Ureter (tissue), 1 donor: ENCODE measurements around the gene RNF148. TPM values are rescaled to one million over a fixed set of nuclear protein-coding genes. Genes with fewer than 3 reads are reported as not detected.

Experiments
- DNase-seq: peaks from one replicate; pipeline ENCODE4 v3.0.0-alpha.2; 2020; ENCODE audit warnings: low spot score
- total RNA-seq: library from RNA; stranded (reverse); gene quantifications from one replicate; pipeline ENCODE4 v1.2.4, GENCODE V29; 2023
- donor health status: DM: yes; HTN: yes; CAD: no.

RNF148 gene
- total RNA-seq = 3.5 TPM

DNA sequence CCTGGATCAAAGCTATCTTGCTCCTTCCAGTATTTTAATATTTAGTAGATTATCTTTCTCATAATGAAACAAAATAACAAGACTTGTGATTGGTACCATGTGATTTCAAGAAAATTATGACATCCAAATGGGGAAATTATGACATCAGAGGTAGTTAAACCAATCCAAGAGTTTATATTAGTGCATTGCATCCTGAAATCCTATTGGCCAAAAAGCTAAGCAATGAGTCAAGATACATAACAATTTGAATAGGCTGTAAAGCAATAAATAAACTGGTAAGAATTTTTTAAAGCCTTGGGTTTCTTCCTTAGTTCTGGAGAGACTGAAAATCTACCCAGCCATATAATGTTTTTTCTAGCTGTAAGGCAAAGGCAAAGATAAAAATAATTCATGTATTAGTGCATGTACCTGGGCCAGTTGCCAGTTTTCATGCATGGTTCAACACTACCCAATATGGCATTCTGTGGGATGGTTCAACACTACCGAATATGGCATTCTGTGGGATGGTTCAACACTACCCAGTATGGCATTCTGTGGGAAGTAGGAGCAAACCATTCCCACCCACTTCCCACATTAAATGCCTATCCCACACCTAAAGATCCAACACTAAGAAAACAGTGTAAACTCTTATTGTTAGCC is at the start of gene RNF148:
TSS of gene RNF148 (minus strand) at position 51 of the 639 bp plus-strand sequence. CDS start 172 bp downstream, outside the sequence.
- no peak for DNase-seq

DNA sequence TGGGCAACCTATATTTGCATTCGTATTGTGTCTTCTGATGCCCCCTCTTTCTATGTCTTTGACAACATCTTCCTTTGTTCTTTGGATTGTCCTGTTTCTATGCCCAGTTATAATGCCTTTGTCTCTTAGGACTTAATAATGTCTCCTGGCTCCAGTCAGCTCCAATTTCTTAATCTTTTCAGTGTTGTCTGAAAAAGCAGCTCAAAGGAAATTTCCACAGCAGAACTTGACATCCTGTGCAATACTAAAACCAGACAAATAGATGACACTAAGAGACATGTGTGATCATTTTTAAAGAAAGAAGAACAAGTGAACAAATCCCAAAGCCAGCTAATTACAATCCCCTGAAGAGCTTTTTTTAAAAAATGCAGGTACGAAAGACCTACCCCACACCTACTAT is 47.7 kb upstream of the RNF148 start:
- DNase-seq = no peak

GRCh38 chr7:122748195-122748594 is 45.5 kb upstream of the RNF148 start:
- no peak for DNase-seq

DNA sequence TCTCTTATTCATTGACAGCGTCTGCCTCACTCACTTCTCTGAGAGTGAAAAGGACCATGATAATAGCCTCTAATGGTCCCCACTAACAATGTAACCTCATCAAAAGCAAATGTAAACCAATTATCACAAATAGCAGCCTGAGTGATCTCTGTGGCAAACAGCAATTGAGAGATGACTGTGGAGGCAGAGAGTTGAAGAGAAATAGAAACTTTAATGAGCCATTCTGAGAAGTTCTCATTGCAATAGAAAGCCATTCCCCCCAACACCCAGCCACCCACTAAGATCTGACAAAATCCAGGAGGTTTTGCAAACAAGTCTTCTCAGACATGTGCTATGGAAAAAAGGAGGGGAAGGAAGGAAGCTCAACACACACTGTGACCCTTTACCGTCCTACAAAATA is 44.2 kb upstream of the RNF148 start:
- DNase-seq = no peak

- no peak for DNase-seq
These were observed 40.5 kb upstream of the RNF148 start for GRCh38 chr7:122743211-122743610.

DNA sequence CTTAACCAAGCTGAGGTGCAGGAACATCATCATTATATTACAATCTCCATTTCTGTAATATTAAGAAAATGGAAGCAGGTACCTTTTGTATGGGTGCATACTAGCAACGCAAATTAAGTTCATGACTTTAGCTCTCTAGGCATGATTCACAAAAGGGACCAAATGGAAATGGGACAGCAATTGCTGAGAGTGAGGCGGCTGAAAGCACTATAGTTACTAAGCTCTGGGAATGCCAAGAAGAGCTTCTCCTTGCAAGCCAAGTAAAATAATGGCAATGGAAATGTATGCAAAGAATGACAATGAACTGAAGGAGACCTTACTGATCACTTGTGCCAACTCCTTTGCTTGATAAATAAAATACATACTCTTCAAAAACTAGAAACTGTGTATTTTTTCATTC is 36.2 kb upstream of the RNF148 start:
- DNase-seq = no peak

- DNase-seq = no peak
These were observed 33.5 kb upstream of the RNF148 start for GRCh38 chr7:122736183-122736582.

GRCh38 chr7:122727759-122728158 is 25.0 kb upstream of the RNF148 start:
- DNase-seq = no peak

DNA sequence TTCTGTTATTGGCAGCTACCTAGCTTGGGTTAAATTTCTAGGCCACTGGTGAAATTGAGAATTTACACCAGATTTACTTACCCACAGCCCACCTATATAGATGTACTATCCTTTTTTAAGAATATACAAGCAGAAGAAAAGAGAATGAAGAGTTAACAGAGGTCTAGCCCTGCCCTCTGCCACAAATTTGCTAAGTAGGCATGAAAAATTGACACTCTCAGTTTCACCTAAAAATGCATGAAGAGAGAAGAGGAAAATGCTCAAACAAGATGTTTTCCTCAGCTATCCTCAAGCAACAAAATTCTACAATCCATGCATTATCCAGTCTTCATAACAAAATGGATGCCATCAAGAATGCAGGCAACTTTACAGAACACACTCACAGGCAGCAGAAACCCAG is 24.6 kb upstream of the RNF148 start:
- no peak for DNase-seq

DNA sequence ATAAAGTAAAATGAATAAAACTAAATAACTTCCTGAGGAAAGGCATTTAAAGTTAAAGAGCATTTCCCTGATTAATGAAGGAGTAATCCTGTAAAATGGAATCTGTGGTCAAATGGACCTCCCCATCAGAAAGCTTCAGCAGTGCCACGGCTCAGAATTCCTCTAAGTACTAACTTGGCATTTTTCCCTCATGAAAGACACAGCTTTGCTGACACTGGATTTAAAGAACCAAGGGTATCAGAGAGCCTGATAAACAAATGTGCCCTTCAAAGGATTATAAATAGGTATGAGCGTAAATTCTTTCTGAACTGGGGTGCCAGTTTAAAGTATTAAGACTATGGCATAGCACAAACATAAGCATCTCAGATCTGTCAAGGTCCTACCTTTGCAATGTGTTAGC is 24.2 kb upstream of the RNF148 start:
- no peak for DNase-seq

DNA sequence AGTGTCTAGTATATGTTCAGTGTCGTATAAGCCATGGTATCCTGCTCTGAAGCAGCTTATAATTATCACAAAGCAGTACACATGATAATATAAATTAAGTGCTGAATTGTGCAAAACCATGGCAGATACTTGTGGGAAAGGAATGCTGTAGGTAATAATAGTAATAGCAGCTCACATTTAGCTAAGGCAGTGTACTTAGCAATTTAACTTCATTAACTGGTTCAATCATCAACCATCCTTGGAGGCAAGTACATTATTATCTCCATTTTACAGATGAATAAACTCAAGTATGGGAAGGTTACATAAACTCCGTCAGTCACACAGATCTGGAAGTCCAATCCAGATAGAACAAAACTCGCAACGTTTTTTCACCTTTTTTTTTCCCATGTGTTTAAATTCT is 21.6 kb upstream of the RNF148 start:
- DNase-seq = no peak

GRCh38 chr7:122719010-122719578 is 16.4 kb upstream of the RNF148 start:
- no peak for DNase-seq

DNA sequence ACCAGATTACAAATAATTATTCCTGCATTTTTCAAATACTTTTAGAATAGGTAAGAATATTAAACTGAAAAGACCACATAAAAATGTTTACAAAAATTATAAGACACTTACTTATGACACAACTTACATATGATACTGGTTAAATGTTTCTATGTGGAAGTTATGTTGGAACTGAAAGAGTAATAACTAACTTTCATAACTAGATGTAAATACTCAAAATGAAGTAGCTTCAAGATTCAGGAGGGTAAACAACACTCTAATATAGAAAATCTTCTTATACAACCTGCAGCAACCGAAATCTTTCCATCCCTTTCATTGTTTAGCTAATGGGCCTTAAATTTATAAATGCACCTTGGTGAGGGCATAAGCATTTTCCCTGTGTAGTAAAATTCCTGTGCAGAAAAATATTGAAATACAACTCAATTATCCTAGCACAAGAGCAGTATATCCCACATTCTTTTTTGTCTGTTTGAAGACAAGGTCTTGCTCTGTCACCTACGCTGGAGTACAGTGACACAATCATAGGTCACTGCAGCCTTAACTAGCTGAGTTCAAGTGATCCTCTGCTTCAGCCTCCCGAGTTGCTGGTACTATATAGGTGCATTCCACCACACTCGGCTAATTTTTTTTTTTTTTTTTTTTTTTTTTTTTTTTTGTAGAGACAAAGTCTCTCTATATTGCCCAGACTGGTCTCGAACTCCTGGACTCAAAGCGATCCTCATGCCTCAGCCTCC is 14.8 kb upstream of the RNF148 start:
- no peak for DNase-seq

DNA sequence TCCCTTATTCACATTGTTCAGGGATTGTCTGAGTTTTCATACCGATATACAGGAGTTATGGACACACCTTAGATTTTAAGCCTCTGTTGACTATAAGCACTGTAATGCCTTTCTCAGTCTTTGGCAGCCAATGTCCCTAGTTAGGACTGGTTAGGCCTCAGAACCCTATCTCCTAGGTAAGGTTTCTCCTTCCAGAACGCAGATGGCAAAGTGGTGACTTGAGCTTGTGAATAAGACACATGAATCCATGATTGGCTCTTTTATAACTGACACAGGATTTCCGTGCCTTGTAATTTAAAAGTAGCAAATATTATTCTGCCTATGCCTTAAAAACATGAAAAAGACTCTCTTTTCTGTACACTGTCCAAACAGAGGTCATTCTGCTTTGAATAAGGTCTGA is 12.5 kb upstream of the RNF148 start:
- no peak for DNase-seq

DNA sequence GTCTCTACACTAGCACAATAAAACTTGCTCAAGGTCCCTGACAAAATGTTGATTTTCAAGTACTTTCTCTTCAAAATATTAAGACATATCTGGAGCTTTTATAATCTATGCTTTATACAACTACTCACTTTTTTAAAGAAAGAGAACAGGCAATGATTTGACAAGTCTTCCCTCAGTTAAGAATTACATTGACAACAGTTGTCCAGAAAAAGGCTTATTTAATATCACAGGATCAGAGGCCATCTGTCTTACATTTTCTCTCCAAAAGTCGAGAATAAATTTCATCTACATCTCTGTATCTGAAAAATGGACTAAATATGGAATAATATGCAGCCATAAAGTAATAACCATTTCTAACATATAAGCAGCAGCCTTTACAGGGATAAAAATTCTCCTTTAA is 8.2 kb upstream of the RNF148 start:
- DNase-seq = no peak

DNA sequence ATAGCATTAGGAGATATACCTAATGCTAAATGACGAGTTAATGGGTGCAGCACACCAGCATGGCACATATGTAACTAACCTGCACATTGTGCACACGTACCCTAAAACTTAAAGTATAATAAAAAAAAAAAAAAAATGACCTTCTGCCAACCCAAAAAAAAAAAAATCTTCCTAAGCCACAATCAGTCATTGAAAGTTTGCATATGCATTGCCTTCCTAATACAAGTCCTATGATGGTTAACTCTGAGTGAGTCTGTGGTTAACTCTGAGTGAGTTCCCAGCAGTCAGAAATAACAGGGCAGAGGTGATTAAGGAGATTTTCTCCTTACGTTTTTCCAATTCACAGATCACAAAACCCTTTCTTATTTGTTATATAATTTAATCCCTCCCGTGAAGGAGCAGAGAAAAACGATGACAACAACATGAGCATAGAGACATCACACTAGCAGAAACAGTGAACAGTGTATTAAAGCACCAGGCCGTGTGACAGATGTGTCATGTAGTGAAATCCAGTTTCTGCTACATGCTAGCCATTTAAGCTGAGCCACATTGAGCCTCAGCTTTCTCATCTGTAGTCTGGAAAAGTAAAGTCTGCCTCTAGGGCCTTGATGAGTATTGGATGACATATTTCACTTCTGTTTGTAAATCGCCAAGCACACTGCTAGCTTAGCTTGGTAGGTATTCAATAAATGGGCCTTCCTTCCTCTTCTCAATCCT is 7.4 kb upstream of the RNF148 start:
- no peak for DNase-seq

- DNase-seq = no peak
These were observed 4.1 kb upstream of the RNF148 start for GRCh38 chr7:122706836-122707235.

DNA sequence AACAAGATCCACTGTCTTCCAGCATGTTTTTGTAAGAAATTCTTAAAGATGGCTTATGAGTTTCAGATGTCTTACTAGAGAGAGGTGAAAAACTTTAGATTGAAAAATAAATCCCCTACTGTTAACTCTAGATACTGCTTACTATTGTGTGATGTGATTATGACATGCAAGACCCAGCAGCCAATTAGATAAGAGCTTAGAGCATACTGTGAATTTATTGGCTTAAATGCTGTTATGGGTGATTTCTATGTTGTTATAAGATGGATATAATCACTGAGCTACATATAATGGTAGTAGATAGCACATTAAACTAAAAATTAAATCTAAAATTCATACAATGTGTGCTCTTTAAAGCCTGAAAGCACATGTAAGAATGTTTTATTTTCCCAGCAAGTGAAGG is 3.7 kb downstream of the RNF148 start, which contains the start of gene RNF133:
TSS of gene RNF133 (minus strand) at position 101 of the 400 bp plus-strand sequence. CDS start 199 bp downstream, outside the sequence.
- DNase-seq = no peak

GRCh38 chr7:122695816-122696215 is 6.9 kb downstream of the RNF148 start:
- DNase-seq = no peak

DNA sequence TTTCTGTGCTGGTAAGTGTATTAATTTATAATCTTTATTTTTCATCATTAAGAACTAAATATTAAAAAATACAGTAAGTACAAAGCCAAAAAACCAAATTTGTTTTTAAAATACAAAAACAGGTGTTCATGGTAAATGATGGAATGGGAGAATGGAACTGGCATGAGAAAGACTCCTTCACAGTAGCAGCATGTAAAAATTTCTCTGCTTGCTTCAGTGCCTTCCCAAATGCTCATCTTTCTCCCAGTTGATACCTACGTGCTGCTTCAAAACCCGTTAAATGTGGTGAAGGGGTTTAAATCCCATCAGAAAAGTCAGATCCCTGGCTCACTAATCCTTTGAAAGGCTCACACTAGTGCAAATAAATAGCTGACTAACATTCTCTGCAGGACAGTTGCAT is 8.0 kb downstream of the RNF148 start:
- no peak for DNase-seq

DNA sequence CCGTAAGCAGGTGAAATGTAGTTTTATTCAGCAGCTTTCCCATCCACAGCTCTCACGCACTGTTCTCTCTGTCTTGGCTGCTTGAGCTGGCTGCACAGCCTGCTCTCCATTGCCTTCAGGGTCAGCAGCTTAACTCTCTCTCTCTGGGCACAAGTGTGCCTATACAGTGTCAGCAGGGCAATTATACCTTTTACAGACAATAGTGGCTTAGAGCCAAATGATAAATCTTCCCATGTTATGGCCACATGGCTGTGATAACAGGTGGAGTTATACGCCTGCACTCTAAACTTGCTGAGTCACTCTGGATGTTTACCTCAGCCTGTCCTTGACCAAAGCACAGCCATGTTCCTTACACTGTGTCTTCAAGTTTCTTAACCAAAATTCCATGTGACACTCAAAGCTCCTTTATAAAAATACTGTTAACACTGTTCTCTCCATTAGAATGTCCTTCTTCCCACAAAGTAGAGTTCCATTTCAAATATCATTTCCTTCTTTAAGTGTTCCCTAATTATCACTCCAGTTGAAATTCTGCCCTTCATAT is 9.9 kb downstream of the RNF148 start:
- no peak for DNase-seq

DNA sequence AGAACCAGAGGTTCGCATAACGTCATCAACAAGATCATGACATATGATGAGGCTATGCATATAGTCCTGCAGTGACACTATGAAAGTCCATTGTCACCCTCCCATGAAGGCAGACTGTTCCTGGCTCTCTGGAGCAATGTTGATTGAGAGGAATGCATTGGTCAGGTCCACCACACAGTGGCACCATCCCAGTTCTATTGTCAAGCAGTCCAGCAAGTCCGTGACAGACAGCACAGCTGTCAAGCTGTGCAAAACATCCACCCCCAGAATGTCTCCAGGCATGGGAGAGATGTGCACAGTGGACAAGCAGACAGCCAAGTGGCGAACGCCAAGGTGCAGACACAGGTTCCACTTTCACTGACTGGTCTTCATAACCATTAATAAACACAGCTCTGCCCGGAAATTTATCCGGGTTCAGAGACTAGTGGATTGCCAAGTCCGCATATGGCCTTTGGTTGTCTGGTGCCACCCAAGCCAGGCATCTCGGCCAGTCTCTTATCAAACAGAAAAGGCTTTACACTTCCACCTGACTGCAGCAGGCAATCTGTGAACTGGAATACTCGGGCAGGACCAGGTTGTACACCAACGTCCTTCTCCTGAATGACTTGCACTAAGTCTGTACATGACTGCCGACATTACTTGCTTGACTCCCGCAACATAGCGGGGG is 11.0 kb downstream of the RNF148 start:
- no peak for DNase-seq
